ENCODE measurements around the gene ROR2.
A peak's percentile ranks its signal among the peaks of the same experiment; 100 is the strongest.

Gene ROR2

GRCh38 chr9:91604451-91605179 lies 345.4 kb downstream of the ROR2 start:
- DNase-seq, result no peak

GRCh38 chr9:91603932-91604331 lies 346.1 kb downstream of the ROR2 start:
- no peak for DNase-seq

- no peak for DNase-seq
Observed at GRCh38 chr9:91599564-91599963, 350.5 kb downstream of the ROR2 start.

GRCh38 chr9:91591627-91592026 lies 358.4 kb downstream of the ROR2 start:
- DNase-seq, result no peak

- DNase-seq, result no peak
Observed at GRCh38 chr9:91589101-91589553, 360.9 kb downstream of the ROR2 start.

GRCh38 chr9:91586282-91586681 lies 363.7 kb downstream of the ROR2 start:
- no peak for DNase-seq

- no peak for DNase-seq
Observed at GRCh38 chr9:91583966-91584365, 366.1 kb downstream of the ROR2 start.

GRCh38 chr9:91583161-91583875 lies 366.7 kb downstream of the ROR2 start:
- no peak for DNase-seq

GRCh38 chr9:91582181-91582580 lies 367.8 kb downstream of the ROR2 start:
- DNase-seq, result no peak

- DNase-seq, result peak; percentile 6
Observed at GRCh38 chr9:91580136-91580535, 369.9 kb downstream of the ROR2 start.

- DNase-seq, result no peak
Observed at GRCh38 chr9:91578911-91579310, 371.1 kb downstream of the ROR2 start.

- DNase-seq, result no peak
Observed at GRCh38 chr9:91577633-91578061, 372.4 kb downstream of the ROR2 start.

GRCh38 chr9:91572811-91573210 lies 377.2 kb downstream of the ROR2 start:
- peak; percentile 60 for DNase-seq

- peak; percentile 90 for DNase-seq
Observed at GRCh38 chr9:91572044-91572443, 378.0 kb downstream of the ROR2 start.

GRCh38 chr9:91571036-91571435 lies 379.0 kb downstream of the ROR2 start:
- DNase-seq, result no peak

GRCh38 chr9:91567642-91568274 lies 382.3 kb downstream of the ROR2 start:
- no peak for DNase-seq

- DNase-seq, result no peak
Observed at GRCh38 chr9:91564081-91564670, 385.9 kb downstream of the ROR2 start.

- DNase-seq, result no peak
Observed at GRCh38 chr9:91562416-91562815, 387.6 kb downstream of the ROR2 start.

- no peak for DNase-seq
Observed at GRCh38 chr9:91560301-91560700, 389.7 kb downstream of the ROR2 start.

GRCh38 chr9:91558879-91559278 lies 391.1 kb downstream of the ROR2 start:
- no peak for DNase-seq

GRCh38 chr9:91558395-91558794 lies 391.6 kb downstream of the ROR2 start:
- no peak for DNase-seq

GRCh38 chr9:91557327-91557726 lies 392.7 kb downstream of the ROR2 start:
- no peak for DNase-seq

GRCh38 chr9:91555132-91555531 lies 394.9 kb downstream of the ROR2 start:
- no peak for DNase-seq

- DNase-seq, result no peak
Observed at GRCh38 chr9:91549177-91549576, 400.9 kb downstream of the ROR2 start.
